GM12878 (cell line): ENCODE measurements around the gene TNRC6C. TPM values are rescaled to one million over a fixed set of nuclear protein-coding genes. Genes with fewer than 3 reads are reported as not detected.

Source experiments
- ATAC-seq: fragments of 200-7000 bp; cut with Tn5 transposase; 3 replicates; pipeline ENCODE4 v1.9.1; 2020; ENCODE audit warnings: mild to moderate bottlenecking, moderate library complexity
- BruUV-seq: library from RNA; stranded (reverse); fragments of 400-500 nt; replicated peaks from 2 replicates; lab custom pipeline; 2021; lab: Mats Ljungman, UMichigan
- CTCF ChIA-PET: fragments of 300-600 bp; sonication (Branson Sonifier 250); formaldehyde crosslinking; extraction: SDS; loops from one replicate; lab custom pipeline; 2021; ENCODE audit warnings: inconsistent platforms; lab: Yijun Ruan, JAX
- POLR2A ChIA-PET: fragments of 350-600 bp; formaldehyde crosslinking; extraction: SDS; loops from one replicate; lab custom pipeline; 2021; ENCODE audit warnings: inconsistent platforms; lab: Charles Lee
- RAD21 ChIA-PET: fragments of 300-600 bp; sonication (Branson Sonifier 250); formaldehyde crosslinking; loops from one replicate; lab custom pipeline; 2023; ENCODE audit warnings: antibody characterized with exemption; ENCODE audit not compliant: unreplicated experiment; lab: Charles Lee
- SMC1A ChIA-PET: fragments of 300-600 bp; sonication (Branson Sonifier 250); formaldehyde crosslinking; loops from one replicate; lab custom pipeline; 2023; ENCODE audit not compliant: unreplicated experiment, uncharacterized antibody; lab: Charles Lee
- DNase-seq: peaks from one replicate; pipeline ENCODE4 v3.0.0-alpha.2; 2011; ENCODE audit warnings: low read depth, low spot score
- FAIRE-seq: peaks from 3 replicates; lab custom pipeline; 2011; peaks lifted over from hg19 to GRCh38; lab: Jason Lieb, UNC
- H2AFZ ChIP-seq: 2 replicates; pipeline ENCODE4 v1.6.0; 2011; ENCODE audit warnings: low read depth, low read length, control low read depth; ENCODE audit not compliant: control insufficient read depth
- H3K27ac ChIP-seq: 2 replicates; pipeline ENCODE4 v1.5.1; 2011; ENCODE audit warnings: control low read depth; ENCODE audit not compliant: control insufficient read depth, insufficient read depth
- H3K27me3 ChIP-seq, 2 experiments: replicated peaks in 1 of 2; 2 replicates each; pipeline versions ENCODE4 v1.6.0 to v1.6.1; 2011; ENCODE audit warnings: low read length in 1 of 2; ENCODE audit not compliant: control insufficient read depth in 2 of 2, insufficient read depth in 2 of 2
- H3K36me3 ChIP-seq, 2 experiments: 2 replicates each; pipeline ENCODE4 v1.5.1; 2011; ENCODE audit warnings: low read length in 1 of 2; ENCODE audit not compliant: control insufficient read depth in 2 of 2, insufficient read depth in 2 of 2
- H3K4me1 ChIP-seq: 2 replicates; pipeline ENCODE4 v1.6.1; 2011; ENCODE audit warnings: mild to moderate bottlenecking, low read length, moderate library complexity, mixed read lengths; ENCODE audit not compliant: control insufficient read depth, insufficient read depth
- H3K4me2 ChIP-seq: 2 replicates; pipeline ENCODE4 v1.6.0; 2011; ENCODE audit warnings: control low read depth; ENCODE audit not compliant: control insufficient read depth, insufficient read depth
- H3K4me3 ChIP-seq: fragments of 200-600 bp; sonication (generic); 2 replicates; pipeline ENCODE4 v1.5.1; 2016
- H3K79me2 ChIP-seq: 2 replicates; pipeline ENCODE4 v1.6.0; 2011; ENCODE audit warnings: low read length; ENCODE audit not compliant: control insufficient read depth, insufficient read depth
- H3K9ac ChIP-seq: 2 replicates; pipeline ENCODE4 v1.8.0; 2011; ENCODE audit warnings: low read length, control low read depth, mixed read lengths; ENCODE audit not compliant: control insufficient read depth, insufficient read depth
- H3K9me3 ChIP-seq: replicated peaks from 3 replicates; pipeline ENCODE4 v1.5.1; 2011; ENCODE audit warnings: mild to moderate bottlenecking, low read length; ENCODE audit not compliant: control insufficient read depth, insufficient read depth
- H4K20me1 ChIP-seq: 2 replicates; pipeline ENCODE4 v1.6.0; 2011; ENCODE audit not compliant: control insufficient read depth, insufficient read depth
- E4F1 ChIP-seq: fragments of 450-650 bp; IDR thresholded peaks from 2 replicates; pipeline ENCODE4 v1.6.1; 2018; ENCODE audit warnings: borderline replicate concordance, mild to moderate bottlenecking; ENCODE audit not compliant: partially characterized antibody
- NKRF ChIP-seq: fragments of 450-650 bp; conservative IDR thresholded peaks from 2 replicates; pipeline ENCODE4 v1.6.1; 2017; ENCODE audit warnings: mild to moderate bottlenecking, moderate library complexity
- PKNOX1 ChIP-seq: fragments of 450-650 bp; IDR thresholded peaks from 2 replicates; pipeline ENCODE4 v1.6.1; 2016; ENCODE audit warnings: mild to moderate bottlenecking
- RCOR1 ChIP-seq: conservative IDR thresholded peaks from 2 replicates; pipeline ENCODE4 v1.6.1; 2012; ENCODE audit warnings: low read depth, low read length, improper control_type of control experiment
- RFX5 ChIP-seq: IDR thresholded peaks from 2 replicates; pipeline ENCODE4 v1.6.1; 2011; ENCODE audit warnings: low read depth, low read length, improper control_type of control experiment
- SREBF1 ChIP-seq: IDR thresholded peaks from 2 replicates; pipeline ENCODE4 v1.6.1; 2012; ENCODE audit warnings: mild to moderate bottlenecking, low read length
- STAT1 ChIP-seq: fragments of 450-650 bp; conservative IDR thresholded peaks from 2 replicates; pipeline ENCODE4 v1.6.1; 2014; ENCODE audit warnings: antibody characterized with exemption, mild to moderate bottlenecking
- WGBS: methylation state at CpG from one replicate; pipeline ENCODE4 v1.1.6; 2016; ENCODE audit warnings: low lambda C conversion rate; ENCODE audit not compliant: insufficient replicate concordance, insufficient coverage; ENCODE audit errors: missing lambda C conversion rate; 5-methylcytosine and 5-hydroxymethylcytosine counted together
- in situ Hi-C: fragments of 300-500 bp; cut with MboI; formaldehyde crosslinking; loops from 9 replicates; pipeline ENCODE4 v1.14.3; 2018; ENCODE audit warnings: mixed read lengths
- intact Hi-C: fragments of 100-400 bp; cut with micrococcal nuclease; formaldehyde crosslinking; loops from one replicate; pipeline ENCODE4 v1.14.2; 2022; ENCODE audit not compliant: unreplicated experiment
- polyA plus RNA-seq, 11 experiments: library from polyadenylated mRNA; depleted of rRNA in 4 of 11; unstranded in 6 of 11; stranded (reverse) in 5 of 11; fragments of >200 nt; fragmentation: Nextera tagmentation in 4 of 11; fragmentation: Illumina TruSeq in 1 of 11; extraction: Ambion mirVana in 4 of 11; extraction: Trizol in 1 of 11; gene quantifications; 1 replicate in 1 of 11; 2 replicates in 10 of 11; pipeline versions ENCODE4 v1.2.1 to v1.2.3, GENCODE V29; 2011 to 2016; ENCODE audit warnings: inconsistent platforms in 2 of 11, missing spikeins in 2 of 11, low read depth in 1 of 11
- total RNA-seq, 4 experiments: library from RNA; depleted of rRNA in 3 of 4; stranded (reverse); fragments of >200 nt in 3 of 4; fragmentation: Illumina TruSeq in 1 of 4; extraction: Trizol in 1 of 4; gene quantifications; 2 replicates each; pipeline versions ENCODE4 v1.2.1 to v1.2.3, GENCODE V29; 2013 to 2021
- TF ChIP-seq, protein P1 (sequence below): fragments of 450-650 bp; IDR thresholded peaks from 2 replicates; pipeline ENCODE4 v1.6.1; 2017; ENCODE audit warnings: antibody characterized with exemption, mild to moderate bottlenecking, moderate library complexity

TNRC6C gene
- total and polyA plus RNA-seq, 10 of the 15 experiments (the other 5 are each of a cell fraction or from before 2014, with no cell fraction given): 0.40 to 6.1 (median 0.96) TPM

- TF ChIP-seq, protein P1, sequence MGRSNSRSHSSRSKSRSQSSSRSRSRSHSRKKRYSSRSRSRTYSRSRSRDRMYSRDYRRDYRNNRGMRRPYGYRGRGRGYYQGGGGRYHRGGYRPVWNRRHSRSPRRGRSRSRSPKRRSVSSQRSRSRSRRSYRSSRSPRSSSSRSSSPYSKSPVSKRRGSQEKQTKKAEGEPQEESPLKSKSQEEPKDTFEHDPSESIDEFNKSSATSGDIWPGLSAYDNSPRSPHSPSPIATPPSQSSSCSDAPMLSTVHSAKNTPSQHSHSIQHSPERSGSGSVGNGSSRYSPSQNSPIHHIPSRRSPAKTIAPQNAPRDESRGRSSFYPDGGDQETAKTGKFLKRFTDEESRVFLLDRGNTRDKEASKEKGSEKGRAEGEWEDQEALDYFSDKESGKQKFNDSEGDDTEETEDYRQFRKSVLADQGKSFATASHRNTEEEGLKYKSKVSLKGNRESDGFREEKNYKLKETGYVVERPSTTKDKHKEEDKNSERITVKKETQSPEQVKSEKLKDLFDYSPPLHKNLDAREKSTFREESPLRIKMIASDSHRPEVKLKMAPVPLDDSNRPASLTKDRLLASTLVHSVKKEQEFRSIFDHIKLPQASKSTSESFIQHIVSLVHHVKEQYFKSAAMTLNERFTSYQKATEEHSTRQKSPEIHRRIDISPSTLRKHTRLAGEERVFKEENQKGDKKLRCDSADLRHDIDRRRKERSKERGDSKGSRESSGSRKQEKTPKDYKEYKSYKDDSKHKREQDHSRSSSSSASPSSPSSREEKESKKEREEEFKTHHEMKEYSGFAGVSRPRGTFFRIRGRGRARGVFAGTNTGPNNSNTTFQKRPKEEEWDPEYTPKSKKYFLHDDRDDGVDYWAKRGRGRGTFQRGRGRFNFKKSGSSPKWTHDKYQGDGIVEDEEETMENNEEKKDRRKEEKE: 0 out of 2 replicates have a peak, but pooled peaks have one; percentile 26
- TF ChIP-seq RFX5 (no peak), E4F1 (no peak)
Measured at GRCh38 chr17:77958716-77959125, 218 bp downstream of the TNRC6C start (continued).

- peak overlapping the region; percentile 75 for H3K4me3 ChIP-seq
- no peaks in the 10 kb centered on the region for H4K20me1 ChIP-seq
- no peak for DNase-seq
- no peaks in the 10 kb centered on the region for H3K27me3 ChIP-seq
- H3K27ac ChIP-seq: no peak overlapping the region
- SMC1A ChIA-PET: interaction anchor here (1.2 kb wide), 1 partner anchor 115 kb away, joined by 5 read pairs; no protein-coding TSS in a partner anchor
- H3K79me2 ChIP-seq: peaks cover 8% of the 10 kb centered on the region
- H3K4me2 ChIP-seq: peak overlapping the region; percentile 79
- peaks cover 22% of the 10 kb centered on the region for H3K4me1 ChIP-seq
- in situ Hi-C loops: no loop called here
- WGBS: 6% methylated on average over 51 of the region's 92 CpGs
- ATAC-seq: no peak
- H2AFZ ChIP-seq: peak overlapping the region; percentile 7
- no peak for FAIRE-seq
- H3K9me3 ChIP-seq: peaks cover 3% of the 10 kb centered on the region; the same call in 2 of the 3 replicates
- BruUV-seq: TSS peak; percentile 54
- RAD21 ChIA-PET: interaction anchor here (0.9 to 2.3 kb wide), 2 partner anchors 114 to 125 kb away, joined by 3 to 21 read pairs; no protein-coding TSS in a partner anchor
- H3K9ac ChIP-seq: peak overlapping the region; percentile 18
- POLR2A ChIA-PET: interaction anchor here (0.8 to 1.6 kb wide), 4 partner anchors 60 to 638 kb away, joined by 3 to 10 read pairs (median 4); no protein-coding TSS in a partner anchor
- intact Hi-C loops: loop anchor here (5.0 to 10.0 kb wide), 2 partner anchors 77 to 635 kb away; no protein-coding TSS in a partner anchor
- no peaks in the 10 kb centered on the region for H3K36me3 ChIP-seq
- CTCF ChIA-PET: interaction anchor here (0.9 to 1.7 kb wide), 3 partner anchors 11 to 90 kb away, joined by 3 to 9 read pairs (median 3); no protein-coding TSS in a partner anchor
- TF ChIP-seq NKRF (peak; percentile 61), PKNOX1 (no peak), RCOR1 (no peak), SREBF1 (no peak), STAT1 (no peak)
Measured at GRCh38 chr17:77959126-77959925, 823 bp downstream of the TNRC6C start.
